GM12872 (cell line): Measurements from ENCODE around the gene LHX2.

Experiments used
- CTCF ChIP-seq: IDR thresholded peaks from 3 replicates; pipeline ENCODE4 v1.5.1; 2011; ENCODE audit warnings: low read depth, mild to moderate bottlenecking, low read length, moderate library complexity; ENCODE audit not compliant: insufficient read depth

Gene LHX2

GRCh38 chr9:124017051-124017928 lies 5.7 kb downstream of the LHX2 start:
- TF ChIP-seq CTCF = no peak

GRCh38 chr9:124017929-124018729 lies 6.6 kb downstream of the LHX2 start:
- no peak for TF ChIP-seq CTCF

GRCh38 chr9:124018730-124019697 lies 7.4 kb downstream of the LHX2 start:
- no peak for TF ChIP-seq CTCF

GRCh38 chr9:124019771-124020519 lies 8.4 kb downstream of the LHX2 start:
- TF ChIP-seq CTCF = no peak

GRCh38 chr9:124020520-124021384 lies 9.2 kb downstream of the LHX2 start:
- TF ChIP-seq CTCF = no peak

- TF ChIP-seq CTCF = no peak
These were observed 9.8 kb downstream of the LHX2 start for GRCh38 chr9:124021385-124021769.
